ENCODE measurements around the gene THRB.

The THRB gene

GRCh38 chr3:24494618-24495325 lies at the start of gene THRB:
Gene THRB (minus strand): TSS chr3:24494850.
- peak; percentile 43 for DNase-seq (ENCODE audit: low spot score)

DNA sequence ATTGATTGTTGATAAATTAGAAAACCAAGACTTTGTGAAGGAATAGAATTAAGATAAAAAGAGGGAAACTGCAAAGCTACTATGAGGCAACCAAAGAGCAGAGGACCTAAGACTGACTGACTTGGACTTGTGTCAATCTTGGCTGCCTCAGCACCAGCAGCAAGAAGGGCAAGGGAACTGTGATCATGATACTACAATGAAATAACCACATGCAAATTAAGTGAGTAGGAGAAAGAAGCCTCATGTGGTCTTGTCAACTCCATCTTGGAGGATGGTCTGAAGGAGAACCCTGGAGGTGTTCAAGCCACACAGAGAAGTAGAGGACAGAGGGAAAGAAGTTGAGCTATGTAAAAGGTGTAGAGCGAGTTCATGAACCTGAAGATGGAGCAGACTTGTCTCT lies 47.3 kb upstream of the THRB start:
- no peak for DNase-seq (ENCODE audit: low spot score)

DNA sequence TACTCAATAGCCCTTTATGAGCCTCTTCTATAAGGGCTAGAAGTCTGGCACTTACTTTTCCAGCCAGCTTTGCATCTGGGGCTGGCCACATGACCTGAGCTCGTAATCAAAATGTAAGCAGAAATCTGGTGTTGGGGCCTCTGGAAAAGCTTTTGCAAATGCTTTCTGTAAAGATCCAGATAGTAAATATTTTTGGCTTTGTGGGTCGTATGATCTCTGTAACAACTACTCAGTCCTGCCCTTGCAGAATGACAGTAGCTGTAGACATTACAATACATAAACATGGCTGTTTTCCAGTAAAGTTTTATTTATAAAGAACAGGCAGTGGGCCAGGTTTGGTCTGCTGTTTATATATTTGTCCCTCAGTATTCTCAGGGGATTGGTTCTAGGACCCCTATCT lies 46.2 kb upstream of the THRB start:
- DNase-seq (ENCODE audit: low spot score): no peak

DNA sequence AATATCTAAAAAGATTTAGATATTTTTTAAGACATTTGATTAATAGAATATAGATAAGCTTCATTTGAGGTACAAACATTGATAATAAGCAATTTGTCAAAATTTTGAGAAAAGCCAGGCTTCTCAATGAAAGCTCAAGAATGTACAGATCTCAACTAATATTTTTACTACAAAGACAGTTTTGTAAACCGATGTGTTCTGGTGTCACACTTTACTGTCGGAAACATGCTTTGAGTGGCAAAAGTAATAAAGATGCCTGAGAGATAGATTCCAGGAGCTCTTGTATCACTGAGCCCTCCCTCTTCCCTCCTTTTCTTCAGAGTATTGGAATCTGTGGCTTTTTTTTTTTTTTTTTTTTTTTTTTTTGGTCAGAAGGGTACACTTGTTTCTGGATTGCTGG lies 45.0 kb upstream of the THRB start:
- no peak for DNase-seq (ENCODE audit: low spot score)

- no peak for DNase-seq (ENCODE audit: low spot score)
Observed at GRCh38 chr3:24538891-24539290, 44.2 kb upstream of the THRB start.

DNA sequence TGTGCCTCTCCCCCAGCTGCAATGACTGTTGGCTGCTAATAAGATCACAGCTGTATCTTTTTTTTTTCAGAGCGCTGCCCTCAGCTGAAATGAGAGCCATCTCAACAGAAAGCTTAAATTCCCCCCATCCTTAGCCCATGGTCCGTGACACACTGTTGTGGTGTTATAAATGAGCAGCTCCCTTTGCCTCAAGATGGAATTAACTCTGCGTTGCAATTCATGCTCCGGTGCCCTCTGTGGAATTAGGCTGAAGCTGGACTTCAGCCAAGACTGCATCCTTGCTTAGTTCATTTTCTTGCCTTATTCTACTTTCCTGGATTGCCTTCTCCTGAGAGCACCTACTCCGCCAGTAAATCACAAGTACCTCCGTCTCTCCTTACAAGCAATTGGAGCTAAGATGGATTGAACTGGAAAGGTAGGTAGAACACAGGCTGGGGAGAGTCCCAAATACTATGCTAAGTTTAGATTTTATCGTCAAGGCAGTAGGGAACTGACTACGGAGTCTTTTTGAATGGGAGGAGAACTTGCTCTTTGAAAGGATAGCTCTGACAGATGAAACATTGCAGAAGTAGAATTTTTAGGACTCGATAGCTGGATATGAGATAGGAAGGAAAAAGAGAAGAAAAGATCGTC lies 39.0 kb upstream of the THRB start:
- no peak for DNase-seq (ENCODE audit: low spot score)

DNA sequence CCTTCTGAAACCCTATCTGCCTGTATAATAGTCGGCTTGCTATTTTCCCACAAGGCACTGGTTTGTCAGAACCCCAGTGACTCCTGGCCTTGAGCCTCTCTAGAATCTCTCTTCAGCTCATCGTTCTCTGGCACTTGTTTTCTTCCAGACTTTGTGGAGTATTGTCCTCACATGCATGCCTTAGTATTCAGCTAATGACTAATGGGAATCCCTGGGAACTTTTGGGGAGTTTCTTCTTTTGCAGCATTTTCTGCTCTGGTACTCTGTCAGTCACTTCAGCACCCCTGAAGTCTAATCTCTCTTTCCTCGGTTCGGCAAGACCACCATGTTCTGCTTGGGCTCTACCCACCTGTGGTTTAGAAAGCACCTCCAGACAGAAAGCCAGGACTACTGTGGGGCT lies 35.8 kb upstream of the THRB start:
- DNase-seq (ENCODE audit: low spot score): no peak

- no peak for DNase-seq (ENCODE audit: low spot score)
Observed at GRCh38 chr3:24529210-24529609, 34.6 kb upstream of the THRB start.

- DNase-seq (ENCODE audit: low spot score): no peak
Observed at GRCh38 chr3:24526640-24527212, 32.1 kb upstream of the THRB start.

GRCh38 chr3:24525557-24525956 lies 30.9 kb upstream of the THRB start:
- no peak for DNase-seq (ENCODE audit: low spot score)

GRCh38 chr3:24525022-24525421 lies 30.4 kb upstream of the THRB start:
- no peak for DNase-seq (ENCODE audit: low spot score)

- peak; percentile 15 for DNase-seq (ENCODE audit: low spot score)
Observed at GRCh38 chr3:24523988-24524727, 29.5 kb upstream of the THRB start.

- no peak for DNase-seq (ENCODE audit: low spot score)
Observed at GRCh38 chr3:24523215-24523614, 28.6 kb upstream of the THRB start.

DNA sequence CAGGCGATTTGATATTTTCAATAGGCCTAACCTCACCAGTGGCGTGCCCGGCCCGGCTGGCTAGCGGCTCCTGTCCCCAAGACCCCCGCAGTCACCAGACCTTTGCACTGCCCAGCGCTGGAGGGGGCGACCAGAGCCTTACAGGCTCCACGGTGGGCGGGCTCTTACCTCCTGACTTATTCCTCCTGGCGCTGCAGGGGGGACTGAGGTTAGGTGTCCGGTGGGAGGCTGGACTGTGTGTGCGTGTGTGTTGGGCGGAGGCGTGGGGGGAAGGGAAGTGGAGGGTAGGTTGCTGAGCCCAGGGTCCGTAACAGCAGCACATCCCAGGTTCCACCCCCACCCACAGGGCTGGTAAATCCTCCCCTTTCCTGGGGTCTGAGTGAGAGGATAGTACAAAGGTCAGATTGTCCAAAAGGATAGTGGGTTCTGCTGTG lies 27.5 kb upstream of the THRB start:
- no peak for DNase-seq (ENCODE audit: low spot score)

- peak; percentile 14 for DNase-seq (ENCODE audit: low spot score)
Observed at GRCh38 chr3:24521420-24522145, 26.9 kb upstream of the THRB start.

DNA sequence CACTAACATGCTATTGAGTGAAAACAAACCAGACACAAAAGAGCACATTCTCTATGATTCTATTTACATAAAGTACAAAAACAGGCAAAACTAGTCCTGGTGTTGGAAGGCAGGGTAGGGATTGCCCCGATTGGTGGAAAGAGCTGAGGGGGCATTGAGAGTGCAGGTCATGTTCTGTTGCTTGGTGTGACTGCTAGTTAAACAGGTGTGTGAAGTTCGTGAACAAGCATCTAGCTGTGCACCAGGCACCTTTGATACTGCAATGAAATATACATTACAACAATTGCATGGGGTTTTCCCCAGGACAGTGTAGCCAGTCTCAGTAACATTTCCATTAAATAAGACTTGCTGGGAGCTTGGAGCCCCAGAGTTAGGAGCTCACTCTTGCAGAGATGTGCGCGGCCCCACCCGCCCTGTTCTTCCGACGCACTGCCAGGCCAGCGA lies 26.3 kb upstream of the THRB start:
- DNase-seq (ENCODE audit: low spot score): no peak

DNA sequence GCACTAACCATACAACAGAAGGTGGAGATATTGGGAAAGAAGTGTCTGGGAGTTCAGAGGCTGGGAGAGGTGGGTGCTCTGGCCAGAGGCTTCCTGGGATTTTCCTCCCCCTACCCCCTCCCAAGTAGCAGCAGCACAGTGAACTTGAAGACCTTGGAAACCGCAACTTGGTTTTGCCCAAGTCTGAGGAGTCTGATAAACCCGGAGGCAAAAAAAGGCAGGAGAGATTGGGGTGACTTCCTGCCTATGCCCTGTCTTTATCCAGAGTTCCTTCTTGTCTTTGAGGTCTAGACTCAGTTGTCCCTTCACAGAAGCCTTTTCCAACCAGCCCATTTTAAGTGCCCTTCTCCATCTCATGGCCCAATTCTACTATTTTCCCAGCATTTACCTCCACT lies 25.4 kb upstream of the THRB start:
- DNase-seq (ENCODE audit: low spot score): no peak

DNA sequence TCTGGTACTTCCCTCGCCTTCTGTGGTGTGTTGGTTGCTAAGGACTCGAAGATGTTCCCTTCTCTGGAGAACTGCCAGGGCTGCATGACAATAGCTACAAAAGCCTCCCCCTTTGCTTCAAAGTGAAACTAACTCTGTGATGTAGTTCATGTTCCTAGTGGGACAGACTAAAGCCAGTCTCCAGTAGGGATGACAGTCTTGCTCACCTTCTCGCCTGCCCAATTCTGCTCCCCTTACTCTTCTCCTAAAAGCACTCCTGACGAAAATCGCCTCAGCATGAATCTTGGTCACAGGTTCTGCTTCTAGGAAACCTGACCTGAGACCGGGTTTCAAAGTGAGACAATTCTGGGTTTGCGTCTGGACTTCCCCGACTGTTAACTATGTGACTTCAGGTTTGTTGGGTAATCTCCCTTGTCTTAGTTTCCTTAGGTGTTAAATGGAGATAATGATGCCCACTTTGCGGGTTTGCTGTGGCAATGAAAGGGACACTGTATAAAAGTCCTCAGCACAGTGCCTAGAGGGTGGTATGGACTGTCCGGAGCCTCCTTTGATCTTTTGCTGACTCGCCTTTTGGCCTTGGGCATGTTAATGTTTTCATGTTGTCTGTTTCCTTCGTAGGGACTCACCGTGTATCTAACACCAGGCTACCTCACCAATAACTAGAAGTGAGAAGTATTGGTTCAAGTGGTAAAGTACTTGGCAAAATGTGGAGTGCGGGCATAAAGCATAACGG lies 24.9 kb upstream of the THRB start:
- peak; percentile 18 for DNase-seq (ENCODE audit: low spot score)

DNA sequence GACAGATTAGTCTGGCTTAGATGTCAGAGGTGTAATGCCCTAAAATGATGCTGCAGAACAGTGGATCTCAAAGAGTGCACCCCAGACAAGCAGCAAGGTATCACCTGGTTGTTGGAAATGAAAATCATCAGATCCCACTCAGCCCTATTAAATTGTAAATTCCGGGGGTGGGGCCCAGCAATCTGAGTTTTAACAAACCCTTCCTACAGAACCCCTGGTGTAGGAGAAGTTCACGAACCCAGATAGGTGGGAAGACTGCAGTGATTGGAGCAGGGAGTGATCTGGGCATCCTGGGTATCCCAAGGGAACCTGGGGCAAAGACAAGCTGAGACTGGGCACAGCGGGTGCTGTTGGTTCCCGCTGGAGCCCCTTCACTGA lies 24.3 kb upstream of the THRB start:
- no peak for DNase-seq (ENCODE audit: low spot score)

DNA sequence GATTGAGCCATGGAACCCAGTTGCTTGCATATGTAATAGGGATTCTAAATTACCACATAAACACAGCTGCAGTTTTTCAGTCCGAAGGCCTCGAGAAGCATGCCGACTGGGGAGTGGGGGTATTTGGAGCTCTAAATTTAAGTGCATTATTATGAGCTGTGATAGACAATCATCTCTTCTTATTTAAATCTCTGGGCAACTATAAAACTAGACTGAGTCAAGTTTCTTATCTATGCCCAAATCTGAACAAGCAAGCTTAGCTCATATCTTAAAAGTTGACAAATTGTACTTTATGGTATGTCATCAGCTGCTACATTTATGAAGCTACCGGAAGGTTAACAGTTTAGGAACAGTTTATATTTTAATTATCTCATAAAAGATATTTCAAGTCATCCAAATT lies 19.5 kb upstream of the THRB start:
- no peak for DNase-seq (ENCODE audit: low spot score)

DNA sequence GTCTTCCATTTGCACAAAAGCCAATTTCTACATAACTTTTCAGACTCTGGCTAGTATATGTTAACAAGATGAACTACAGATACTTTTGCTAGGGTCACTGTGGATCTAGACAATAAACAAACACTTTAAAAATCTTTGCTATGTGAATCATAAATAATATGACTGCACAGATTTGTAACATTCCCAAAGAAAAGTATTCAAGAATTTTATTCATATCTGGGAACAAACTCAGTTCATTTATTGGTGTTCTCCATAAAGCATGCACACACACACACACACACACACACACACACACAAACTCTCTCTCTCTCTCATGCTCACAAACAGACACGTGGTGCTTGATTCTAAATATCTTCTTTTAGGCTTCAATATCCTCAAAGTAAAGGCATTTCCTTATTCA lies 18.8 kb upstream of the THRB start:
- DNase-seq (ENCODE audit: low spot score): no peak

Data from SW480 (cell line).